Adipocyte (in vitro differentiated cells): ENCODE measurements around the gene MCC.
A peak's percentile ranks its signal among the peaks of the same experiment; 100 is the strongest.

Experiments used
- DNase-seq: peaks from one replicate; pipeline ENCODE4 v3.0.0-alpha.2; 2015; ENCODE audit warnings: low read depth
- H3K27me3 ChIP-seq: replicated peaks from 2 replicates; pipeline ENCODE4 v1.7.0; 2013; ENCODE audit warnings: mild to moderate bottlenecking, low read length, moderate library complexity; ENCODE audit not compliant: control insufficient read depth, insufficient read depth
- H3K36me3 ChIP-seq: 2 replicates; pipeline ENCODE4 v1.7.0; 2013; ENCODE audit warnings: low read length, mild to moderate bottlenecking, moderate library complexity; ENCODE audit not compliant: control insufficient read depth, insufficient read depth, severe bottlenecking
- H3K4me1 ChIP-seq: 2 replicates; pipeline ENCODE4 v1.7.0; 2013; ENCODE audit warnings: mild to moderate bottlenecking, low read length, moderate library complexity; ENCODE audit not compliant: control insufficient read depth, insufficient read depth
- H3K4me3 ChIP-seq: 2 replicates; pipeline ENCODE4 v1.7.0; 2013; ENCODE audit warnings: mild to moderate bottlenecking, low read length, moderate library complexity
- H3K9ac ChIP-seq: 2 replicates; pipeline ENCODE4 v1.7.0; 2013; ENCODE audit warnings: mild to moderate bottlenecking, low read length, moderate library complexity
- H3K9me3 ChIP-seq: 2 replicates; pipeline ENCODE4 v1.7.0; 2013; ENCODE audit warnings: mild to moderate bottlenecking, low read length, moderate library complexity; ENCODE audit not compliant: control insufficient read depth

Gene MCC

GRCh38 chr5:113166852-113167366 lies 321.3 kb downstream of the MCC start:
- Histone ChIP-seq H3K4me1 (peaks cover 41% of the 10 kb centered on the region), H3K9me3 (no peaks in the 10 kb centered on the region), H3K4me3 (no peak overlapping the region), H3K36me3 (no peaks in the 10 kb centered on the region), H3K9ac (no peak overlapping the region), H3K27me3 (no peaks in the 10 kb centered on the region)
- peak; percentile 66 for DNase-seq

- Histone ChIP-seq H3K9ac (no peak overlapping the region), H3K9me3 (no peaks in the 10 kb centered on the region), H3K36me3 (no peaks in the 10 kb centered on the region), H3K27me3 (no peaks in the 10 kb centered on the region), H3K4me1 (peaks cover 41% of the 10 kb centered on the region), H3K4me3 (no peak overlapping the region)
- DNase-seq = no peak
Observed at GRCh38 chr5:113166261-113166660, 322.0 kb downstream of the MCC start.

GRCh38 chr5:113164021-113164420 lies 324.2 kb downstream of the MCC start:
- no peaks in the 10 kb centered on the region for H3K9me3 ChIP-seq
- no peak for DNase-seq
- H3K36me3 ChIP-seq = no peaks in the 10 kb centered on the region
- no peak overlapping the region for H3K9ac ChIP-seq
- H3K4me3 ChIP-seq = no peak overlapping the region
- peaks cover 38% of the 10 kb centered on the region for H3K4me1 ChIP-seq
- H3K27me3 ChIP-seq = no peaks in the 10 kb centered on the region

GRCh38 chr5:113163328-113163727 lies 324.9 kb downstream of the MCC start:
- no peak for DNase-seq
- Histone ChIP-seq H3K27me3 (no peaks in the 10 kb centered on the region), H3K36me3 (no peaks in the 10 kb centered on the region), H3K9ac (no peak overlapping the region), H3K4me1 (peaks cover 38% of the 10 kb centered on the region), H3K9me3 (no peaks in the 10 kb centered on the region), H3K4me3 (no peak overlapping the region)

GRCh38 chr5:113162770-113163169 lies 325.5 kb downstream of the MCC start:
- no peak for DNase-seq
- Histone ChIP-seq H3K36me3 (no peaks in the 10 kb centered on the region), H3K9me3 (no peaks in the 10 kb centered on the region), H3K4me1 (peaks cover 38% of the 10 kb centered on the region), H3K4me3 (no peak overlapping the region), H3K9ac (no peak overlapping the region), H3K27me3 (no peaks in the 10 kb centered on the region)

GRCh38 chr5:113162208-113162607 lies 326.0 kb downstream of the MCC start:
- Histone ChIP-seq H3K9ac (no peak overlapping the region), H3K9me3 (no peaks in the 10 kb centered on the region), H3K4me3 (no peak overlapping the region), H3K27me3 (no peaks in the 10 kb centered on the region), H3K4me1 (peaks cover 35% of the 10 kb centered on the region), H3K36me3 (no peaks in the 10 kb centered on the region)
- DNase-seq = no peak

GRCh38 chr5:113161806-113162205 lies 326.4 kb downstream of the MCC start:
- no peaks in the 10 kb centered on the region for H3K9me3 ChIP-seq
- no peak for DNase-seq
- peaks cover 31% of the 10 kb centered on the region for H3K4me1 ChIP-seq
- no peaks in the 10 kb centered on the region for H3K27me3 ChIP-seq
- no peaks in the 10 kb centered on the region for H3K36me3 ChIP-seq
- no peak overlapping the region for H3K9ac ChIP-seq
- H3K4me3 ChIP-seq = no peak overlapping the region

- Histone ChIP-seq H3K4me1 (peaks cover 7% of the 10 kb centered on the region), H3K36me3 (no peaks in the 10 kb centered on the region), H3K27me3 (no peaks in the 10 kb centered on the region), H3K4me3 (no peak overlapping the region), H3K9ac (no peak overlapping the region), H3K9me3 (no peaks in the 10 kb centered on the region)
- DNase-seq = no peak
Observed at GRCh38 chr5:113157886-113158285, 330.4 kb downstream of the MCC start.

GRCh38 chr5:113156271-113156877 lies 331.9 kb downstream of the MCC start:
- H3K9me3 ChIP-seq = no peaks in the 10 kb centered on the region
- no peak overlapping the region for H3K9ac ChIP-seq
- no peaks in the 10 kb centered on the region for H3K27me3 ChIP-seq
- H3K36me3 ChIP-seq = no peaks in the 10 kb centered on the region
- H3K4me3 ChIP-seq = no peak overlapping the region
- no peaks in the 10 kb centered on the region for H3K4me1 ChIP-seq
- no peak for DNase-seq

GRCh38 chr5:113153512-113154097 lies 334.6 kb downstream of the MCC start:
- Histone ChIP-seq H3K9ac (no peak overlapping the region), H3K36me3 (no peaks in the 10 kb centered on the region)

GRCh38 chr5:113152380-113152740 lies 335.9 kb downstream of the MCC start:
- DNase-seq = no peak
- peaks cover 3% of the 10 kb centered on the region for H3K4me1 ChIP-seq
- H3K9me3 ChIP-seq = no peaks in the 10 kb centered on the region
- H3K36me3 ChIP-seq = no peaks in the 10 kb centered on the region
- no peaks in the 10 kb centered on the region for H3K27me3 ChIP-seq
- no peak overlapping the region for H3K9ac ChIP-seq
- no peak overlapping the region for H3K4me3 ChIP-seq

More at GRCh38 chr5:113153512-113154097, 334.6 kb downstream of the MCC start:
- Histone ChIP-seq H3K27me3 (no peaks in the 10 kb centered on the region), H3K4me3 (no peak overlapping the region), H3K9me3 (no peaks in the 10 kb centered on the region), H3K4me1 (no peaks in the 10 kb centered on the region)
- peak; percentile 33 for DNase-seq
